Astrocyte (in vitro differentiated cells and primary cell): ENCODE results near the gene OSMR.

Experiments used
- CTCF ChIP-seq: IDR thresholded peaks from 2 replicates; pipeline ENCODE4 v1.5.1; 2011; ENCODE audit warnings: low read depth, mild to moderate bottlenecking, inconsistent platforms, low read length, moderate library complexity; ENCODE audit not compliant: insufficient read depth
- EZH2 ChIP-seq: IDR thresholded peaks from 2 replicates; pipeline ENCODE4 v1.6.1; 2012; ENCODE audit warnings: mild to moderate bottlenecking, low read length, inconsistent platforms; ENCODE audit not compliant: insufficient read depth

GRCh38 chr5:38872826-38873225 lies 27.0 kb downstream of the OSMR start:
- TF ChIP-seq CTCF: no peak
- no peak for TF ChIP-seq EZH2
